Measurements from ENCODE around the gene PHF12. TPM values are rescaled to one million over a fixed set of nuclear protein-coding genes. Genes with fewer than 3 reads are reported as not detected.

The PHF12 gene
- total and polyA plus RNA-seq, 10 of the 15 experiments (the other 5 are each of a cell fraction or from before 2014, with no cell fraction given), result 1.3 to 43.9 (median 19.2) TPM

DNA sequence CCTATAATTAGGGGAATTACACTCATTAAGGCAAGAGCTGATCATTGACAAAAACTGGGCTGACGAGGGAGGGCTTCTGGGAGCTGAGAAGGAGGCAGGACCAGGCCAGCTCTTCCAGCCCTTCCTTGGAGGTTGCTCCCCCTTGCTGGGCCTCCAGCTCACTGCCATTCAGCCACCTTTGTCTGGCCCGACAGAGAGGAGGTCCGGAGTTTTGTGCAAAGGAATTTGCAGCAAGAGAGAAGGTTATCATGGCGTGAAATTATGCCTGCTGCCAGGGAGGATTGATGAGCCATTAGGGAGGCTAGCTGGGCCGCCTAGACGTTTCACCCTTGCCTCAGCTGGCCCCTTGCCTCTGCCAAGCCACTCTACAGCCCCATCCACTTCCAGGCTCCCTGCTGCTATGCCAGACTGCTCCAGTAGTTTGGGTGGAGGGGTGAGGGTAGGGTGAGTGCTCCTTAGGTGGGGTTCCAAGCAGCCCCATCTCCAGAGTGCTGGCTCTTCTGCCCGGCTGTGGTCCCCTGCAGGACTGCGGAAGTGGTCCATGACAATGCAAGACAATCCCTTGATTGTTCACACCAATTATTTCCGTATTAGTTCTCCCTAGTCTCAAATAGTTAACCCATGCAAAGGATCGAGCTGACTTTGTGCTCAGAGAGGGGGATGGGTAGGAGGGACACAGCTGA lies 17.1 kb upstream of the PHF12 start (continued):
- TF ChIP-seq ZBTB40 (IDR thresholded peaks at IDR 0.05; ENCODE audit: borderline replicate concordance), result no peak

DNA sequence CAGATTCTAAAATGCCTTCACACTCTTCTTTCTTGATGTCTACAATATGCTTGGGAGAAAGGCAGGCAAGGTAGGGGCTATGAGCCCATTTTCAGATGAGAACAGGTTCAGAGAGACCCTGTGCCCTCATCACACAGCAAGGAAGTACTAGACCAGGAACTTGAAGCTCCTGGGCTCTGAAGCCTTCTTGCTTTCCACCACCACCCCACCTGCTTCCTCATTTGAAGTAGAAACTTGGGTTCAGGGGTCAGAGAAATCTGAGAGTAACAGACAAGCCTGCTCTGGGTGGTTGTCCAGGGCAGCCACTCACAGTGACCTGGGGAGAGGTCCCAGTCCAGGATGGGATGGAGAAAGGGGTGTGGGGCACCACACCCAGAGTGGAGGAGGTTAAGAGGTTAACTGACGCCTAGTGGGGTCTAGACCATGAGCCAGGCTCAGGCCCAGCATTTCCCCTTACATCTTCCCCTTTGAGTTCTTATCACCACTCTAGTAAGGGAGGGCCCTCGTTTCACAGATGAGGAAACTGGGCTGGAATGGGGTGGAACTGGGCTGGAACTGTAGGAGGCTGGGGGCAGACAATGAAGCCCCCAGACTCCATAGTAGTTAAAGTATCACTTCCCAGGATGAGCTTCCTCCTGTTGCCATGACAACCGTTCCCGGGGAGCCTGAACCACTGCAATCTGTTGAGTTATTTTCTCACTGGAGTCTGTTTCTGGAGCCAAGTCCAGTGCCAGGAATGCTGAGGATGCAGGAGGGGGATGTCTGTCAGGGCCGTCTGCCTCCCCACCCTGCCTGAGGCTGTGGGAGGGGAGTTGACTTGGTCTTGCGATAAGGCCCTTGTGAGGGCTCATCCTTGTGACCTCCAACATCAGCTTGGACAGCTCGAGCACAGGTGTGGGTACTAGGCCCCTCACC lies 16.2 kb upstream of the PHF12 start:
- Histone ChIP-seq H3K9ac (ENCODE audit: control insufficient read depth, insufficient read depth, low read length) (no peak overlapping the region), H3K4me2 (ENCODE audit: control insufficient read depth, insufficient read depth) (no peak overlapping the region), H3K79me2 (ENCODE audit: control insufficient read depth, insufficient read depth, low read length) (no peaks in the 10 kb centered on the region), H3K27ac (ENCODE audit: control insufficient read depth, insufficient read depth) (no peak overlapping the region), H3K4me1 (ENCODE audit: control insufficient read depth, insufficient read depth, low read length) (peaks cover 3% of the 10 kb centered on the region; the same call in 1 of the 2 replicates), H3K27me3 (replicated peaks in 1 of 2; ENCODE audit: control insufficient read depth in 2 of 2, insufficient read depth in 2 of 2, low read length in 1 of 2) (peaks cover 0 to 2% of the 10 kb centered on the region in 2 experiments; a peak in 1 of 4 replicates), H3K9me3 (replicated peaks; ENCODE audit: control insufficient read depth, insufficient read depth, low read length) (no peaks in the 10 kb centered on the region), H2AFZ (ENCODE audit: control insufficient read depth, low read depth, low read length) (peak overlapping the region; percentile 42; the same call in 1 of the 2 replicates), H4K20me1 (ENCODE audit: control insufficient read depth, insufficient read depth) (no peaks in the 10 kb centered on the region), H3K36me3 (ENCODE audit: control insufficient read depth in 2 of 2, insufficient read depth in 2 of 2, low read length in 1 of 2) (no peaks in the 10 kb centered on the region), H3K4me3 (no peak overlapping the region)
- TF ChIP-seq POLR2AphosphoS2 (IDR thresholded peaks at IDR 0.05; ENCODE audit: low read depth, low read length), result no peak
- peak; percentile 14; the same call in 1 of the 2 replicates for TF ChIP-seq SPI1 (IDR thresholded peaks at IDR 0.05; ENCODE audit: borderline replicate concordance, insufficient read depth, low read depth, low read length)
- no peak for TF ChIP-seq RUNX3 (IDR thresholded peaks at IDR 0.05; ENCODE audit: low read length)
- DNase-seq (ENCODE audit: low read depth, low spot score) (no peak), ATAC-seq (peak; percentile 59), FAIRE-seq (no peak)
- in situ Hi-C loops (cut with MboI) (loop anchor here (5.0 kb wide), 1 partner anchor 155 kb away; no protein-coding TSS in a partner anchor), intact Hi-C loops (cut with micrococcal nuclease; ENCODE audit: unreplicated experiment) (no loop called here)
- ChIA-PET POLR2A (interaction anchor here (0.5 kb wide), 1 partner anchor 62 kb away, joined by 3 read pairs; no protein-coding TSS in a partner anchor), RAD21 (ENCODE audit: unreplicated experiment) (interaction anchor here (0.7 kb wide), 1 partner anchor 150 kb away, joined by 3 read pairs; no protein-coding TSS in a partner anchor), SMC1A (ENCODE audit: uncharacterized antibody, unreplicated experiment) (interaction anchor here (1.0 to 1.7 kb wide), 4 partner anchors 133 to 150 kb away, joined by 3 to 5 read pairs (median 3); no protein-coding TSS in a partner anchor), CTCF (interaction anchor here (1.5 to 4.1 kb wide), 3 partner anchors 14 to 150 kb away, joined by 3 to 36 read pairs (median 21); no protein-coding TSS in a partner anchor)
- no TSS peak for BruUV-seq (replicated peaks)
- 39% methylated on average over 7 of the region's 7 CpGs for WGBS (ENCODE audit: insufficient coverage, insufficient replicate concordance, low lambda C conversion rate, missing lambda C conversion rate)

All from GM12878 (cell line).